Measurements from ENCODE around the gene HDAC11. TPM values are rescaled to one million over a fixed set of nuclear protein-coding genes. Genes with fewer than 3 reads are reported as not detected.

Gene HDAC11
- total RNA-seq, 1 experiment from 2014 or later = 1.0 TPM

DNA sequence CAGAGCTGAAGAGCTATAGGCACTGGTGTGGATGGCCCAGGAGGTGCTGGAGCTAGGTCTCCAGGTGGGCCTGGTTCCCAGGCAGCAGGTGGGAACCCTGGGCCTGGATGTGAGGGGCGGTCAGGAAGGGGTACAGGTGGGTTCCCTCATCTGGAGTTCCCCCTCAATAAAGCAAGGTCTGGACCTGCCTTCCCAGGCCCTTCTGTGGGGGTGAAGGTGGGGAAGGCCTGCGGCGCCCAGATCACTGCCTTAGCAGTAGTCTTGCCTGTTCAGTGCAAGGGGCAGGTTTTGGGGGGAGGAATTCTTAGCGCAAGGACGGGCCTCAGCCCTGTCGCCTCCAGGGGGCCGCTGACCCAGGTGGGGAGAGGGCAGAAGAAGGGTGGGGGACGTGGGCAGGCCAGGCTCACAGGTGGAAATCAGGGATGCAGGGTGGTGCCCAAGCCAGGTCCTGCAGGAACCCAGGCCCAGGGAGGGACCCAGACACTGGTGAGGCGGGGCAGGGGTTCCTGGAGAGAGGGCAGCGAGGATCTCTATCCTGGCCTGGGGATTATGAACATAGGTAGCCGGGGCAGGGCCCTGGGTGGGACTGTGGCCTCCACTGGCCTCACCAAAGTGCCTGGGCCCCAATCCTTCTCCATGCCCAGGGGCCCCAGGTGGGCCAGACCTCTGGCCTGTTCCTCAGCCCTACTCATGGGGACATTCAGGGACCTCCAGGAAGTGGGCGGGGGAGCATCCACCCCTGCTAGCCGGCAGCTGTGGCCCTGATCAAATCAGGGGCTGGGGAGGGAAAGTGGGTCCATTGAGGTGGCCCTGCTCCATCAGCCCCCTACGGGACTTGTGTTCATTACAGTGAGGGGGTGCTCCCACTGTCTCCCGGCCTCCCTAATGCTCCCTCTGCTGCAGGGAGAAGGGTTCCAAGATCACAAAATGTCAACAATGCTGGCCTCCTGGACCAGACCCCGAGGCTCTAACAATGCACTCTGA, 25.3 kb downstream of the HDAC11 start:
- intact Hi-C loops (cut with micrococcal nuclease; ENCODE audit: unreplicated experiment) = no loop called here
- TF ChIP-seq EZH2 (IDR thresholded peaks at IDR 0.05; ENCODE audit: borderline replicate concordance, low read depth, low read length, poor library complexity, severe bottlenecking) (no peak), CTCF (conservative IDR thresholded peaks at IDR 0.05; ENCODE audit: low read depth, low read length) (no peak)
- Histone ChIP-seq H3K9me3 (ENCODE audit: low read depth, low read length, poor library complexity, severe bottlenecking) (no peaks in the 10 kb centered on the region), H3K27ac (ENCODE audit: low read depth, low read length, poor library complexity, severe bottlenecking) (no peak overlapping the region), H3K4me3 (ENCODE audit: low read depth, low read length, poor library complexity, severe bottlenecking) (no peak overlapping the region), H3K27me3 (replicated peaks; ENCODE audit: insufficient read depth, low read depth, low read length, poor library complexity) (no peaks in the 10 kb centered on the region), H3K4me1 (ENCODE audit: insufficient read depth, low read length, poor library complexity, severe bottlenecking) (no peaks in the 10 kb centered on the region), H3K36me3 (ENCODE audit: insufficient read depth, low read length, poor library complexity, severe bottlenecking) (no peaks in the 10 kb centered on the region)
- ChIA-PET CTCF (no interaction called here), POLR2A (ENCODE audit: low non-redundant PET) (no interaction called here)
- no TSS peak for BruUV-seq (replicated peaks)
- no peak for DNase-seq (ENCODE audit: low spot score)

GRCh38 chr3:13506239-13506638, 26.1 kb downstream of the HDAC11 start:
- no peak for TF ChIP-seq EZH2 (IDR thresholded peaks at IDR 0.05; ENCODE audit: borderline replicate concordance, low read depth, low read length, poor library complexity, severe bottlenecking)
- no peak for TF ChIP-seq CTCF (conservative IDR thresholded peaks at IDR 0.05; ENCODE audit: low read depth, low read length)
- no peak overlapping the region for H3K4me3 ChIP-seq (ENCODE audit: low read depth, low read length, poor library complexity, severe bottlenecking)
- ChIA-PET POLR2A (ENCODE audit: low non-redundant PET) (no interaction called here), CTCF (no interaction called here)
- intact Hi-C loops (cut with micrococcal nuclease; ENCODE audit: unreplicated experiment) = no loop called here
- BruUV-seq (replicated peaks) = no TSS peak
- no peak for DNase-seq (ENCODE audit: low spot score)
- no peaks in the 10 kb centered on the region for H3K4me1 ChIP-seq (ENCODE audit: insufficient read depth, low read length, poor library complexity, severe bottlenecking)
- no peaks in the 10 kb centered on the region for H3K9me3 ChIP-seq (ENCODE audit: low read depth, low read length, poor library complexity, severe bottlenecking)
- no peaks in the 10 kb centered on the region for H3K27me3 ChIP-seq (replicated peaks; ENCODE audit: insufficient read depth, low read depth, low read length, poor library complexity)
- no peak overlapping the region for H3K27ac ChIP-seq (ENCODE audit: low read depth, low read length, poor library complexity, severe bottlenecking)
- no peaks in the 10 kb centered on the region for H3K36me3 ChIP-seq (ENCODE audit: insufficient read depth, low read length, poor library complexity, severe bottlenecking)

DNA sequence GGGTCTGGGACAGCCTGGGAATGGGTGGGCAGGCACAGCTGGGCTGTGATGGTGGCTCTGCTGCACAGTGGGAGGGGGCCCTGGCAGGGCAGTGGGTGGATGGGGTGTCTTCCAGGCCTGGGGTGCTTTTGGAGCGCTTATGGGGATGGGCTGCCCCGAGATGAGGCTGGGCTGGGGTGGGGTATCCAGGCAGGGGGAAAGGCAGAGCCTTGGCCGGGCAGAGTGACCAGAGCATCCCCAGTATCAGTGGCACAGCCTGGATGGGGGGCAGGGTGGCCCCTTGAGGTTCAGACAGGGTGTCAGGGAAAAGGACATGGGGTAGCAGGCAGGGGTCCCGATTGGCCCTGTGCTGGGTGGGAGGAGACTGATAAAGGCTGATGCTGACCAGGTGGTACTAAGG, 26.6 kb downstream of the HDAC11 start:
- no TSS peak for BruUV-seq (replicated peaks)
- CTCF ChIA-PET = no interaction called here

More for the DNA sequence above, 26.6 kb downstream of the HDAC11 start:
- POLR2A ChIA-PET (ENCODE audit: low non-redundant PET) = no interaction called here
- Histone ChIP-seq H3K36me3 (ENCODE audit: insufficient read depth, low read length, poor library complexity, severe bottlenecking) (no peaks in the 10 kb centered on the region), H3K27me3 (replicated peaks; ENCODE audit: insufficient read depth, low read depth, low read length, poor library complexity) (no peaks in the 10 kb centered on the region), H3K9me3 (ENCODE audit: low read depth, low read length, poor library complexity, severe bottlenecking) (no peaks in the 10 kb centered on the region), H3K4me1 (ENCODE audit: insufficient read depth, low read length, poor library complexity, severe bottlenecking) (no peaks in the 10 kb centered on the region), H3K27ac (ENCODE audit: low read depth, low read length, poor library complexity, severe bottlenecking) (no peak overlapping the region), H3K4me3 (ENCODE audit: low read depth, low read length, poor library complexity, severe bottlenecking) (no peak overlapping the region)
- intact Hi-C loops (cut with micrococcal nuclease; ENCODE audit: unreplicated experiment) = no loop called here
- DNase-seq (ENCODE audit: low spot score) = no peak
- no peak for TF ChIP-seq EZH2 (IDR thresholded peaks at IDR 0.05; ENCODE audit: borderline replicate concordance, low read depth, low read length, poor library complexity, severe bottlenecking)
- no peak for TF ChIP-seq CTCF (conservative IDR thresholded peaks at IDR 0.05; ENCODE audit: low read depth, low read length)
